HCT116 (cell line): Measurements from ENCODE around the gene TPBGL. TPM values are rescaled to one million over a fixed set of nuclear protein-coding genes. Genes with fewer than 3 reads are reported as not detected.

Experiments used
- ATAC-seq: fragments of 200-7000 bp; cut with Tn5 transposase; 2 replicates; pipeline ENCODE4 v1.9.1; 2020; ENCODE audit warnings: mild to moderate bottlenecking, moderate library complexity
- BruUV-seq: library from RNA; stranded (reverse); fragments of 400-500 nt; replicated peaks from 2 replicates; lab custom pipeline; 2021; lab: Mats Ljungman, UMichigan
- CTCF ChIA-PET: fragments of 300-600 bp; sonication (Branson Sonifier 250); formaldehyde crosslinking; loops from one replicate; lab custom pipeline; 2021; ENCODE audit warnings: antibody characterized with exemption; lab: Charles Lee
- POLR2A ChIA-PET: fragments of 300-600, 350-600 bp; sonication (Branson Sonifier 250); formaldehyde crosslinking; loops from one replicate; lab custom pipeline; 2021; ENCODE audit warnings: antibody characterized with exemption; lab: Charles Lee
- RAD21 ChIA-PET, 2 experiments: fragments of 300-600 bp; sonication (Branson Sonifier 250); formaldehyde crosslinking; loops; one replicate each; lab custom pipeline; 2023; ENCODE audit warnings: low total read pairs in 2 of 2; ENCODE audit not compliant: uncharacterized antibody in 2 of 2, unreplicated experiment in 2 of 2, low non-redundant PET in 1 of 2; lab: Charles Lee
- DNase-seq: peaks from one replicate; pipeline ENCODE4 v3.0.0-alpha.2; 2010; ENCODE audit warnings: low read depth, low spot score
- H2AFZ ChIP-seq: fragments of 200-600 bp; shearing (Covaris generic), sonication (generic); 2 replicates; pipeline ENCODE4 v1.6.1; 2017; ENCODE audit warnings: low read depth, mixed run types, mixed read lengths, antibody characterized with exemption, low read length; ENCODE audit not compliant: poor library complexity, severe bottlenecking
- H3K27ac ChIP-seq: 2 replicates; pipeline ENCODE4 v1.5.1; 2012; ENCODE audit warnings: low read depth, low read length
- H3K27me3 ChIP-seq: fragments of 200-600 bp; sonication (generic); 2 replicates; pipeline ENCODE4 v1.6.1; 2016; ENCODE audit warnings: mixed run types, low read length, mixed read lengths; ENCODE audit not compliant: insufficient read depth
- H3K36me3 ChIP-seq, 2 experiments: fragments of 200-500 bp in 1 of 2; fragments of 200-600 bp in 1 of 2; sonication (Bioruptor generic) in 1 of 2; sonication (generic) in 1 of 2; 2 replicates each; pipeline versions ENCODE4 v1.5.1 to v1.6.1; 2014 to 2016; ENCODE audit warnings: low read length in 2 of 2, inconsistent platforms in 1 of 2, mixed read lengths in 1 of 2, mixed run types in 1 of 2; ENCODE audit not compliant: insufficient read depth in 2 of 2, control insufficient read depth in 1 of 2
- H3K4me1 ChIP-seq, 2 experiments: fragments of 200-600 bp in 1 of 2; sonication (generic) in 1 of 2; 2 replicates each; pipeline versions ENCODE4 v1.5.1 to v1.6.1; 2012 to 2017; ENCODE audit warnings: low read length in 2 of 2, inconsistent platforms in 1 of 2, mild to moderate bottlenecking in 1 of 2, mixed read lengths in 1 of 2, mixed run types in 1 of 2, moderate library complexity in 1 of 2; ENCODE audit not compliant: insufficient read depth in 2 of 2, control insufficient read depth in 1 of 2
- H3K4me2 ChIP-seq: fragments of 200-600 bp; sonication (generic); 2 replicates; pipeline ENCODE4 v1.6.1; 2017; ENCODE audit warnings: mixed run types, low read length, mixed read lengths
- H3K4me3 ChIP-seq, 2 experiments: fragments of 200-600 bp in 1 of 2; sonication (generic) in 1 of 2; replicated peaks in 1 of 2; 2 replicates each; pipeline ENCODE4 v1.5.1; 2011 to 2016; ENCODE audit warnings: low read length in 2 of 2, control low read depth in 1 of 2, low read depth in 1 of 2, mild to moderate bottlenecking in 1 of 2, mixed read lengths in 1 of 2, mixed run types in 1 of 2
- H3K79me2 ChIP-seq: fragments of 200-600 bp; sonication (generic); 2 replicates; pipeline ENCODE4 v1.6.1; 2017; ENCODE audit warnings: mild to moderate bottlenecking, mixed run types, low read length, moderate library complexity, mixed read lengths; ENCODE audit not compliant: insufficient read depth
- H3K9ac ChIP-seq: fragments of 200-600 bp; sonication (generic); 2 replicates; pipeline ENCODE4 v1.6.1; 2016; ENCODE audit warnings: low read length, mixed read lengths
- H3K9me2 ChIP-seq: fragments of 200-600 bp; sonication (generic), shearing (Covaris generic); 2 replicates; pipeline ENCODE4 v1.6.1; 2017; ENCODE audit warnings: mixed run types, mild to moderate bottlenecking, moderate library complexity; ENCODE audit not compliant: insufficient read depth
- H3K9me3 ChIP-seq, 2 experiments: fragments of 200-500 bp in 1 of 2; fragments of 200-600 bp in 1 of 2; sonication (Bioruptor generic) in 1 of 2; sonication (generic) in 1 of 2; 2 replicates each; pipeline ENCODE4 v1.6.1; 2014 to 2017; ENCODE audit warnings: low read length in 2 of 2, mixed read lengths in 2 of 2, inconsistent platforms in 1 of 2, low read depth in 1 of 2, mild to moderate bottlenecking in 1 of 2, mixed run types in 1 of 2, moderate library complexity in 1 of 2; ENCODE audit not compliant: control insufficient read depth in 1 of 2, insufficient read depth in 1 of 2
- H4K20me1 ChIP-seq: fragments of 200-600 bp; sonication (generic), shearing (Covaris generic); 2 replicates; pipeline ENCODE4 v1.6.1; 2017; ENCODE audit warnings: mixed run types, mild to moderate bottlenecking, moderate library complexity; ENCODE audit not compliant: insufficient read depth
- CBX3 ChIP-seq: IDR thresholded peaks from 2 replicates; pipeline ENCODE4 v1.6.1; 2012; ENCODE audit warnings: low read depth
- CEBPB ChIP-seq: IDR thresholded peaks from 2 replicates; pipeline ENCODE4 v1.6.1; 2012; ENCODE audit warnings: low read depth
- EZH2 ChIP-seq: fragments of 200-600 bp; sonication (generic); IDR thresholded peaks from 2 replicates; pipeline ENCODE4 v1.6.1; 2017; ENCODE audit warnings: antibody characterized with exemption, mixed run types
- EZH2phosphoT487 ChIP-seq: fragments of 200-600 bp; IDR thresholded peaks from 2 replicates; pipeline ENCODE4 v1.6.1; 2018; ENCODE audit warnings: antibody characterized with exemption, borderline replicate concordance
- FOSL1 ChIP-seq: IDR thresholded peaks from 2 replicates; pipeline ENCODE4 v1.6.1; 2012; ENCODE audit warnings: low read depth
- JUND ChIP-seq: IDR thresholded peaks from 2 replicates; pipeline ENCODE4 v1.6.1; 2012
- POLR2A ChIP-seq: IDR thresholded peaks from 2 replicates; pipeline ENCODE4 v1.7.0; 2011; ENCODE audit warnings: borderline replicate concordance; ENCODE audit not compliant: insufficient read depth, insufficient read length; ENCODE audit errors: extremely low read depth
- REST ChIP-seq: IDR thresholded peaks from 2 replicates; pipeline ENCODE4 v1.6.1; 2012; ENCODE audit warnings: low read depth
- SP1 ChIP-seq: IDR thresholded peaks from 2 replicates; pipeline ENCODE4 v1.6.1; 2012; ENCODE audit warnings: low read depth
- YY1 ChIP-seq: IDR thresholded peaks from 2 replicates; pipeline ENCODE4 v1.6.1; 2011; ENCODE audit warnings: low read length, low read depth, moderate library complexity, mild to moderate bottlenecking; ENCODE audit not compliant: insufficient replicate concordance; ENCODE audit errors: extremely low read depth
- ZFX ChIP-seq: fragments of 450-650 bp; IDR thresholded peaks from 2 replicates; pipeline ENCODE4 v1.6.1; 2017
- ZNF274 ChIP-seq: fragments of 200-500 bp; sonication (Bioruptor generic); IDR thresholded peaks from 2 replicates; pipeline ENCODE4 v1.6.1; 2014; ENCODE audit warnings: mild to moderate bottlenecking, low read depth, low read length, inconsistent platforms
- intact Hi-C: fragments of 100-400 bp; cut with micrococcal nuclease; formaldehyde crosslinking; loops from 2 replicates; pipeline ENCODE4 v1.10.0; 2022
- total RNA-seq: library from RNA; stranded (reverse); gene quantifications from one replicate; pipeline ENCODE4 v1.2.1, GENCODE V29; 2021; ENCODE audit not compliant: unreplicated experiment
- TF ChIP-seq, protein P1 (sequence below): IDR thresholded peaks from 2 replicates; pipeline ENCODE4 v1.6.1; 2012

TPBGL gene
- total RNA-seq, 1 experiment from 2014 or later: 0.12 TPM

DNA sequence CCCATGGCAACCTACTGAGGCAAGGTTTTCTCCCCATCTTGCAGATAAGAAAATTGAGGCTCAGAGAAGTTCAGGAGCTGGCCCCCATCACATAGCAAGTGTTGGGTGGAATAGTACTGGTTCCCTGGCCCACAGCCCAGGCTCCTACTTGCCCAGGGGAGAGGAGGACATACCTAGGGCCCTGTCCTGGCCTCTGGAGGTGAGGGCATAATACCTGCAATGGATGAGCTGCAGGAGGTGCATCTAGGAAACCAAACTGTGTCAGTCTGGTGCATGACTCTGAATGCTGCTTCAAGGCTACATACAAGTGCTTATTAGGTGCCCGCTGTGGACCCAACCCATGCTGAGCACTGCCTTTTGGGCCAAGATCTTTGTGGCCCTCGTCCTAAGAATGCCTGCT, 40.0 kb upstream of the TPBGL start:
- no peaks in the 10 kb centered on the region for H3K27me3 ChIP-seq
- TF ChIP-seq EZH2phosphoT487 (no peak), ZNF274 (no peak), CEBPB (no peak), ZFX (no peak), POLR2A (no peak), YY1 (no peak), REST (no peak), FOSL1 (no peak), EZH2 (no peak), SP1 (no peak), JUND (no peak), CBX3 (no peak)
- TF ChIP-seq, protein P1, sequence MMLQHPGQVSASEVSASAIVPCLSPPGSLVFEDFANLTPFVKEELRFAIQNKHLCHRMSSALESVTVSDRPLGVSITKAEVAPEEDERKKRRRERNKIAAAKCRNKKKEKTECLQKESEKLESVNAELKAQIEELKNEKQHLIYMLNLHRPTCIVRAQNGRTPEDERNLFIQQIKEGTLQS: no peak
- TF ChIP-seq, all 23 proteins: peak for 0
- Histone ChIP-seq H3K9ac (no peak overlapping the region), H3K27ac (no peak overlapping the region), H2AFZ (no peak overlapping the region), H3K4me1 (no peaks in the 10 kb centered on the region), H3K4me3 (no peak overlapping the region), H3K9me3 (no peaks in the 10 kb centered on the region), H3K4me2 (no peak overlapping the region), H3K36me3 (no peaks in the 10 kb centered on the region), H3K9me2 (no peaks in the 10 kb centered on the region), H4K20me1 (no peaks in the 10 kb centered on the region), H3K79me2 (no peaks in the 10 kb centered on the region)
- DNase-seq (no peak), ATAC-seq (no peak)
- POLR2A ChIA-PET: no interaction called here
- intact Hi-C loops: no loop called here
- RAD21 ChIA-PET: no interaction called here
- BruUV-seq: no TSS peak
- CTCF ChIA-PET: no interaction called here
